Measurements from ENCODE around the gene TP53I11.

TP53I11 gene

GRCh38 chr11:44893846-44894617 lies 56.7 kb downstream of the TP53I11 start:
- in situ Hi-C loops (cut with MboI; ENCODE audit: low sequenced_read_pairs): no loop called here

GRCh38 chr11:44893308-44893822 lies 57.3 kb downstream of the TP53I11 start:
- in situ Hi-C loops (cut with MboI; ENCODE audit: low sequenced_read_pairs): no loop called here

GRCh38 chr11:44892843-44893242 lies 57.8 kb downstream of the TP53I11 start:
- in situ Hi-C loops (cut with MboI; ENCODE audit: low sequenced_read_pairs): no loop called here

GRCh38 chr11:44889266-44889665 lies 61.4 kb downstream of the TP53I11 start:
- in situ Hi-C loops (cut with MboI; ENCODE audit: low sequenced_read_pairs): no loop called here

GRCh38 chr11:44887636-44888035 lies 63.0 kb downstream of the TP53I11 start:
- in situ Hi-C loops (cut with MboI; ENCODE audit: low sequenced_read_pairs): no loop called here

GRCh38 chr11:44886790-44887140 lies 63.9 kb downstream of the TP53I11 start:
- in situ Hi-C loops (cut with MboI; ENCODE audit: low sequenced_read_pairs): no loop called here

GRCh38 chr11:44885919-44886789 lies 64.5 kb downstream of the TP53I11 start:
- in situ Hi-C loops (cut with MboI; ENCODE audit: low sequenced_read_pairs): no loop called here

GRCh38 chr11:44885065-44885810 lies 65.4 kb downstream of the TP53I11 start:
- in situ Hi-C loops (cut with MboI; ENCODE audit: low sequenced_read_pairs): no loop called here

GRCh38 chr11:44884056-44884455 lies 66.6 kb downstream of the TP53I11 start:
- in situ Hi-C loops (cut with MboI; ENCODE audit: low sequenced_read_pairs): no loop called here

- in situ Hi-C loops (cut with MboI; ENCODE audit: low sequenced_read_pairs): no loop called here
Observed at GRCh38 chr11:44883277-44883676, 67.4 kb downstream of the TP53I11 start.
